ENCODE data around the gene BPIFA3. TPM values are rescaled to one million over a fixed set of nuclear protein-coding genes. Genes with fewer than 3 reads are reported as not detected.
A peak's percentile ranks its signal among the peaks of the same experiment; 100 is the strongest.

Gene BPIFA3
- total and polyA plus RNA-seq, 9 of the 15 experiments (the other 6 are each of a cell fraction or from before 2014, with no cell fraction given): not detected

DNA sequence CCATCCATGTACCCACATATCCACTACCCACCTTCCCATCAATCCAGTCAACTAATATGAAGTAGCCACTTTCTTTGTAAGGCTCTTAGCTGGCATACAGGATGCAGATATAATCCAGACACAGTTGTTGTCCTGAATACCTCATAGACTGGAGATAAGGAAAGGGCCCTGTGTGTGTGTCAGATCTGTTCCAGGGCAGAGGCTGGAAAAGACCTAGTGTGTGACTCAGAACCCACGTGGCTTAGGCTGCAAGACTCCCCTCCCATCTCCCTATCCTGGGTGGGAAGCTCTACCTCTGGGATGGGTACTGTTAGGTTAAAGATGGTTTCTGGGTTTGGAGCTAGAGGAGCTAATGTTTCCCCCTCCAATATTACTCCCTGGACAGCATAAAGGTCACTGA is 22.3 kb downstream of the BPIFA3 start:
- Histone ChIP-seq H3K27ac (ENCODE audit: extremely low read depth, low read depth, low read length) (no peak overlapping the region), H3K4me2 (ENCODE audit: insufficient read depth, low read length) (no peak overlapping the region), H3K36me3 (ENCODE audit: control insufficient read depth, insufficient read depth, low read length) (no peaks in the 10 kb centered on the region), H3K4me3 (no peak overlapping the region), H3K27me3 (ENCODE audit: control insufficient read depth in 2 of 2, insufficient read depth in 2 of 2, low read length in 2 of 2) (peaks cover 2 to 13% of the 10 kb centered on the region in 2 experiments; a peak in 3 of 5 replicates), H4K20me1 (replicated peaks; ENCODE audit: control insufficient read depth, insufficient read depth, low read length) (no peaks in the 10 kb centered on the region; the same call in 1 of the 2 replicates), H3K9ac (ENCODE audit: insufficient read depth in 1 of 2, low read depth in 2 of 2, low read length in 2 of 2) (no peak overlapping the region), H3K9me3 (replicated peaks; ENCODE audit: control insufficient read depth, insufficient read depth, low read depth, low read length) (no peaks in the 10 kb centered on the region), H3K9me1 (ENCODE audit: control insufficient read depth, insufficient read depth, low read length) (no peaks in the 10 kb centered on the region), H3K79me2 (ENCODE audit: control insufficient read depth, insufficient read depth, low read length) (no peaks in the 10 kb centered on the region), H3K4me1 (replicated peaks in 1 of 2; ENCODE audit: control insufficient read depth in 2 of 2, insufficient read depth in 2 of 2, low read length in 2 of 2) (no peaks in the 10 kb centered on the region), H2AFZ (ENCODE audit: low read depth, low read length) (no peak overlapping the region)
- in situ Hi-C loops (cut with MboI): no loop called here
- 0% methylated on average over 1 of the region's 1 CpG for WGBS (ENCODE audit: insufficient coverage, low coverage, missing lambda C conversion rate)
- BruUV-seq (replicated peaks): no TSS peak
- FAIRE-seq: no peak
- TF ChIP-seq MCM2 (IDR thresholded peaks at IDR 0.05; ENCODE audit: low read depth) (no peak), ZNF282 (CRISPR knock-in tag; IDR thresholded peaks at IDR 0.05) (no peak), FOSL1 (tag; conservative IDR thresholded peaks at IDR 0.05) (peak; percentile 76)
- TF ChIP-seq, protein P1, sequence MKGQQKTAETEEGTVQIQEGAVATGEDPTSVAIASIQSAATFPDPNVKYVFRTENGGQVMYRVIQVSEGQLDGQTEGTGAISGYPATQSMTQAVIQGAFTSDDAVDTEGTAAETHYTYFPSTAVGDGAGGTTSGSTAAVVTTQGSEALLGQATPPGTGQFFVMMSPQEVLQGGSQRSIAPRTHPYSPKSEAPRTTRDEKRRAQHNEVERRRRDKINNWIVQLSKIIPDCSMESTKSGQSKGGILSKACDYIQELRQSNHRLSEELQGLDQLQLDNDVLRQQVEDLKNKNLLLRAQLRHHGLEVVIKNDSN (CRISPR knock-in tag; IDR thresholded peaks at IDR 0.05): peak; percentile 27; the same call in 1 of the 2 replicates
- TF ChIP-seq, protein P2, sequence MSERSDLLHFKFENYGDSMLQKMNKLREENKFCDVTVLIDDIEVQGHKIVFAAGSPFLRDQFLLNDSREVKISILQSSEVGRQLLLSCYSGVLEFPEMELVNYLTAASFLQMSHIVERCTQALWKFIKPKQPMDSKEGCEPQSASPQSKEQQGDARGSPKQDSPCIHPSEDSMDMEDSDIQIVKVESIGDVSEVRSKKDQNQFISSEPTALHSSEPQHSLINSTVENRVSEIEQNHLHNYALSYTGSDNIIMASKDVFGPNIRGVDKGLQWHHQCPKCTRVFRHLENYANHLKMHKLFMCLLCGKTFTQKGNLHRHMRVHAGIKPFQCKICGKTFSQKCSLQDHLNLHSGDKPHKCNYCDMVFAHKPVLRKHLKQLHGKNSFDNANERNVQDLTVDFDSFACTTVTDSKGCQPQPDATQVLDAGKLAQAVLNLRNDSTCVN (CRISPR knock-in tag; IDR thresholded peaks at IDR 0.05): no peak
- ChIA-PET CTCF (ENCODE audit: low intra/inter-chr PET ratio) (interaction anchor here (1.0 kb wide), 1 partner anchor 53 kb away, joined by 3 read pairs; no protein-coding TSS in a partner anchor), POLR2A (interaction anchor here (2.7 kb wide), 1 partner anchor 10 kb away, joined by 7 read pairs; no protein-coding TSS in a partner anchor)
- intact Hi-C loops (cut with micrococcal nuclease): loop anchor here (10.0 kb wide), 1 partner anchor 55 kb away; no protein-coding TSS in a partner anchor
- no peak for ATAC-seq
- DNase-seq (ENCODE audit: extremely low read depth in 1 of 4, low spot score in 3 of 4): no peak

Data from K562 (cell line).